ENCODE data around the gene FMO2. TPM values are rescaled to one million over a fixed set of nuclear protein-coding genes. Genes with fewer than 3 reads are reported as not detected.

The FMO2 gene, protein sequence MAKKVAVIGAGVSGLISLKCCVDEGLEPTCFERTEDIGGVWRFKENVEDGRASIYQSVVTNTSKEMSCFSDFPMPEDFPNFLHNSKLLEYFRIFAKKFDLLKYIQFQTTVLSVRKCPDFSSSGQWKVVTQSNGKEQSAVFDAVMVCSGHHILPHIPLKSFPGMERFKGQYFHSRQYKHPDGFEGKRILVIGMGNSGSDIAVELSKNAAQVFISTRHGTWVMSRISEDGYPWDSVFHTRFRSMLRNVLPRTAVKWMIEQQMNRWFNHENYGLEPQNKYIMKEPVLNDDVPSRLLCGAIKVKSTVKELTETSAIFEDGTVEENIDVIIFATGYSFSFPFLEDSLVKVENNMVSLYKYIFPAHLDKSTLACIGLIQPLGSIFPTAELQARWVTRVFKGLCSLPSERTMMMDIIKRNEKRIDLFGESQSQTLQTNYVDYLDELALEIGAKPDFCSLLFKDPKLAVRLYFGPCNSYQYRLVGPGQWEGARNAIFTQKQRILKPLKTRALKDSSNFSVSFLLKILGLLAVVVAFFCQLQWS
- 0.13 and 0.62 TPM in 2 replicates for total RNA-seq

DNA sequence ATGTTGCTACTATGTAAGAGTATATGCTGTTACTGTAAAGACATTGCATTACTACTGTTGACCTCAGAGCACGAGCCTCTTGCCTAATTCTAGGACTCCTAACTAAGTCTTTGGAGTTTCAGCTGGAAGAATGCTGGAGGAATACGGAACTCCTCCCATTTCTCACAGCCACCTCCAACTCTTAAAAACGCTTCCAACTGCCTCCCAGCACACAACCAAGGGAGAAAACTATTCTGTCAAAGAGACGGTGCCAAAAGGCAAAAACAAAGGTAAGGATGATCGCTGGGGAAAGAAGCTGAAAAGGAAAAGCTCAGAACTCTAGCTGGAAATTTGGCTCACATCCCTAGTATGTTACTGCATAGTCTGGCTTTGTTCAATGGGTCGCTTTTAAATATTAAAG is at the start of gene FMO2:
Gene FMO2 (plus strand): TSS at position 210 of the 400 bp plus-strand sequence. CDS start 414 bp downstream, outside the sequence.

DNA sequence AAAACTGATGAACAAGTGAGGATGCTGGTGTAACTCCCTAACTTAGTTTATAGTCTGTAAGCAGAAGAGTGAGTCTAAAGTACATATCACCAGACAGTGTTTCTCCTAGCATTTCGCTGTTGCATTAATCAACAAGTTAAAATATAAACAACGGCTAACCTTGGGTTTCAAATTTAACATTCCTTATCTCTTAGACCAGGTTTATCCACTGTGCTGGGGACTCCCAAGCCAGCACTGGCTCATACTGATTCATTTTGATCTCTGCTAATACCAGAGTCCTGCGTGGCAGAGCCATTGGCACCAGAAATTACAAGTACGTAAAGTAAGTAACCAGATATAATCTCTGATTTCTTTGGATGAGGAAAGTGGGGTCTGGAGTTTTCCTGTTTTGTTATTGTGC is 63.2 kb downstream of the FMO2 start, which contains the start of gene FMO1:
Gene FMO1 (plus strand): TSS at position 193 of the 400 bp plus-strand sequence. CDS start 9,594 bp downstream, outside the sequence.

Other genes starting within 250 kb of the FMO2 start
- 0.06 and 0.13 TPM in 2 replicates for gene MROH9, start 249.8 kb upstream of the FMO2 start, total RNA-seq
- 0.37 and 0.79 TPM in 2 replicates for gene FMO3, start 94.4 kb upstream of the FMO2 start, total RNA-seq
- gene FMO1, start 63.2 kb downstream of the FMO2 start, total RNA-seq, result 0.12 TPM in 1 of 2 replicates, not detected in the other
- gene FMO4, start 128.9 kb downstream of the FMO2 start, total RNA-seq, result 4.0 and 5.0 TPM in 2 replicates